B cell (primary cell): Measurements from ENCODE around the gene FAM227B.

Experiments
- EZH2 ChIP-seq: IDR thresholded peaks from 2 replicates; pipeline ENCODE4 v1.6.1; 2012; ENCODE audit warnings: borderline replicate concordance, low read depth, mild to moderate bottlenecking, moderate library complexity, low read length; ENCODE audit not compliant: insufficient read depth, poor library complexity, severe bottlenecking
- TF ChIP-seq, protein P1 (sequence below): fragments of 200-600 bp; IDR thresholded peaks from one replicate; pipeline ENCODE4 v1.8.0; 2022; ENCODE audit warnings: antibody characterized with exemption, mild to moderate bottlenecking

DNA sequence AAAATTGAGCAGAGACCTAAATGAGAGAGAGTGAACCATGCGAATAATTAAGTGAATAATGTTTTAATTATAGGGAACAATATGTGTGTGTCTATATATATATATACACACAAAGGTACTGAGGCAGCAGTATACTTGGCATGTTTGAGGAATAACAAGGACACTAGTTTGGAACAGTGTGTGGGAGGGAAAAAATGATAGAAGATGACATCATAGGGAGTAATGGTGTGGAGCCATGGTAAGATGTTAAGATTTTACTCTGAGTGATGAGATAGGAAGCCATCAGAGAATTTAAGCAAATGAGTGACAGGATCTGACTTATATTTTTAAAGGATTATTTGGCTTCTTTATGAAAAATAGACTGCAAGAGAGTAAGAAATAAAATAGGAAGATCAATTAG, 29.4 kb upstream of the FAM227B start:
- TF ChIP-seq, protein P1, sequence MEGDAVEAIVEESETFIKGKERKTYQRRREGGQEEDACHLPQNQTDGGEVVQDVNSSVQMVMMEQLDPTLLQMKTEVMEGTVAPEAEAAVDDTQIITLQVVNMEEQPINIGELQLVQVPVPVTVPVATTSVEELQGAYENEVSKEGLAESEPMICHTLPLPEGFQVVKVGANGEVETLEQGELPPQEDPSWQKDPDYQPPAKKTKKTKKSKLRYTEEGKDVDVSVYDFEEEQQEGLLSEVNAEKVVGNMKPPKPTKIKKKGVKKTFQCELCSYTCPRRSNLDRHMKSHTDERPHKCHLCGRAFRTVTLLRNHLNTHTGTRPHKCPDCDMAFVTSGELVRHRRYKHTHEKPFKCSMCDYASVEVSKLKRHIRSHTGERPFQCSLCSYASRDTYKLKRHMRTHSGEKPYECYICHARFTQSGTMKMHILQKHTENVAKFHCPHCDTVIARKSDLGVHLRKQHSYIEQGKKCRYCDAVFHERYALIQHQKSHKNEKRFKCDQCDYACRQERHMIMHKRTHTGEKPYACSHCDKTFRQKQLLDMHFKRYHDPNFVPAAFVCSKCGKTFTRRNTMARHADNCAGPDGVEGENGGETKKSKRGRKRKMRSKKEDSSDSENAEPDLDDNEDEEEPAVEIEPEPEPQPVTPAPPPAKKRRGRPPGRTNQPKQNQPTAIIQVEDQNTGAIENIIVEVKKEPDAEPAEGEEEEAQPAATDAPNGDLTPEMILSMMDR: no peak
- no peak for TF ChIP-seq EZH2
